ENCODE results near the gene MVK. TPM values are rescaled to one million over a fixed set of nuclear protein-coding genes. Genes with fewer than 3 reads are reported as not detected.
A peak's percentile ranks its signal among the peaks of the same experiment; 100 is the strongest.

Gene MVK
- total RNA-seq (10 to 100 TPM in 3 of 5 donors, 1 to 10 TPM in 2; 1.2 to 16.7 (median 10.7) TPM), polyA plus RNA-seq (10 to 100 TPM; 16.7 to 22.8 (median 18.0) TPM)
- long read RNA-seq, donor 1, partial matches to known transcripts, result 0 of 1 reads
- long read RNA-seq, donor 1, other reads (novel, unspliced or antisense), result 0 of 1 reads
- long read RNA-seq, donor 2, partial matches to known transcripts, result 0 of 4 reads
- long read RNA-seq, donor 2, other reads (novel, unspliced or antisense), result 0 of 4 reads
- long read RNA-seq, donor 3, partial matches to known transcripts, result 0 of 4 reads
- long read RNA-seq, donor 3, other reads (novel, unspliced or antisense), result 0 of 4 reads
- long read RNA-seq, donor 4, result 0 reads
- long read RNA-seq, donor 5, partial matches to known transcripts, result 0 of 4 reads
- long read RNA-seq, donor 5, other reads (novel, unspliced or antisense), result 0 of 4 reads
- long read RNA-seq, donor 6, full-length matches to known transcripts, result 8 of 8 reads
- long read RNA-seq, donor 6, partial matches to known transcripts, result 0 of 8 reads
- long read RNA-seq, donor 6, other reads (novel, unspliced or antisense), result 0 of 8 reads
- long read RNA-seq, donor 7, partial matches to known transcripts, result 0 of 14 reads
- long read RNA-seq, donor 7, other reads (novel, unspliced or antisense), result 9 of 14 reads
- long read RNA-seq, donor 8, partial matches to known transcripts, result 0 of 3 reads
- long read RNA-seq, donor 8, other reads (novel, unspliced or antisense), result 0 of 3 reads
- long read RNA-seq, donor 9, partial matches to known transcripts, result 0 of 3 reads
- long read RNA-seq, donor 9, other reads (novel, unspliced or antisense), result 0 of 3 reads
- long read RNA-seq, donor 10, result 0 reads

- no peaks in the 10 kb centered on the region for H3K27me3 ChIP-seq
- intact Hi-C loops (cut with DNase I; ENCODE audit: low total_unique reads), result no loop called here
- TF ChIP-seq POLR2A (IDR thresholded peaks at IDR 0.05) (no peak), POLR2AphosphoS5 (IDR thresholded peaks at IDR 0.05) (peak; percentile 52 to 93 (median 72))
- WGBS, 5 donors, result 1% methylated on average over 44 to 74 of the region's 74 CpGs
- peak within 1 kb of the TSS; percentile 67 to 75 (median 74) for H3K4me3 ChIP-seq
- H3K9me3 ChIP-seq, result no peaks in the 10 kb centered on the region
- peaks cover 0 to 37% (median 22%) of the 10 kb centered on the region in 4 donors for H3K4me1 ChIP-seq
- H3K36me3 ChIP-seq, result peaks cover 13 to 63% (median 50%) of the 10 kb centered on the region in 4 donors
- peak; percentile 99 for DNase-seq
- peak within 1 kb of the TSS; percentile 87 to 96 (median 91) for H3K27ac ChIP-seq
Observed at GRCh38 chr12:109573029-109573913, at the start of gene MVK, which contains the start of gene MMAB. TSS of gene MVK (plus strand) at chr12:109573794. CDS start at chr12:109574823, 1,029 bp downstream. TSS of gene MMAB (minus strand) at chr12:109573504. CDS start at chr12:109573480, 24 bp downstream.

GRCh38 chr12:109524466-109525278 lies 48.9 kb upstream of the MVK start:
- no peak for DNase-seq
- Histone ChIP-seq H3K36me3 (peaks cover 61 to 100% (median 100%) of the 10 kb centered on the region in 4 donors), H3K4me1 (no peaks in the 10 kb centered on the region), H3K4me3 (no peak overlapping the region), H3K27ac (no peak overlapping the region), H3K27me3 (no peaks in the 10 kb centered on the region), H3K9me3 (no peaks in the 10 kb centered on the region)
- intact Hi-C loops (cut with DNase I; ENCODE audit: low total_unique reads), result loop anchor here (10.0 kb wide), 1 partner anchor 250 kb away; no protein-coding TSS in a partner anchor
- TF ChIP-seq CTCF (IDR thresholded peaks at IDR 0.05) (no peak), POLR2AphosphoS5 (IDR thresholded peaks at IDR 0.05) (no peak), POLR2A (IDR thresholded peaks at IDR 0.05) (no peak), EP300 (IDR thresholded peaks at IDR 0.05) (no peak)
- WGBS, 5 donors, result 85 to 94% (median 92%) methylated on average over 24 to 26 of the region's 26 CpGs

GRCh38 chr12:109525279-109525585 lies 48.4 kb upstream of the MVK start:
- Histone ChIP-seq H3K4me3 (no peak overlapping the region), H3K4me1 (no peaks in the 10 kb centered on the region), H3K36me3 (peaks cover 63 to 100% (median 100%) of the 10 kb centered on the region in 4 donors), H3K27ac (no peak overlapping the region), H3K27me3 (no peaks in the 10 kb centered on the region), H3K9me3 (no peaks in the 10 kb centered on the region)
- no peak for TF ChIP-seq POLR2A (IDR thresholded peaks at IDR 0.05)
- TF ChIP-seq POLR2AphosphoS5 (IDR thresholded peaks at IDR 0.05), result no peak
- TF ChIP-seq EP300 (IDR thresholded peaks at IDR 0.05), result no peak
- no peak for TF ChIP-seq CTCF (IDR thresholded peaks at IDR 0.05)
- WGBS, 5 donors, result 78 to 98% (median 88%) methylated on average over 3 of the region's 3 CpGs
- intact Hi-C loops (cut with DNase I; ENCODE audit: low total_unique reads), result loop anchor here (10.0 kb wide), 1 partner anchor 250 kb away; no protein-coding TSS in a partner anchor
- DNase-seq, result no peak

Measured in stomach (tissue), 19 donors.